Fibroblast of mammary gland (primary cell): ENCODE data around the gene CEP170.

ENCODE experiments used
- DNase-seq: peaks from one replicate; pipeline ENCODE4 v3.0.0-alpha.2; 2010; ENCODE audit warnings: low read depth
- H3K4me3 ChIP-seq: 2 replicates; pipeline ENCODE4 v1.5.1; 2011; ENCODE audit warnings: low read depth, mild to moderate bottlenecking, low read length, moderate library complexity; ENCODE audit not compliant: control insufficient read depth
- CTCF ChIP-seq: conservative IDR thresholded peaks from 2 replicates; pipeline ENCODE4 v1.5.1; 2011; ENCODE audit warnings: low read depth, low read length, inconsistent platforms; ENCODE audit not compliant: control insufficient read depth, insufficient read depth

The CEP170 gene

DNA sequence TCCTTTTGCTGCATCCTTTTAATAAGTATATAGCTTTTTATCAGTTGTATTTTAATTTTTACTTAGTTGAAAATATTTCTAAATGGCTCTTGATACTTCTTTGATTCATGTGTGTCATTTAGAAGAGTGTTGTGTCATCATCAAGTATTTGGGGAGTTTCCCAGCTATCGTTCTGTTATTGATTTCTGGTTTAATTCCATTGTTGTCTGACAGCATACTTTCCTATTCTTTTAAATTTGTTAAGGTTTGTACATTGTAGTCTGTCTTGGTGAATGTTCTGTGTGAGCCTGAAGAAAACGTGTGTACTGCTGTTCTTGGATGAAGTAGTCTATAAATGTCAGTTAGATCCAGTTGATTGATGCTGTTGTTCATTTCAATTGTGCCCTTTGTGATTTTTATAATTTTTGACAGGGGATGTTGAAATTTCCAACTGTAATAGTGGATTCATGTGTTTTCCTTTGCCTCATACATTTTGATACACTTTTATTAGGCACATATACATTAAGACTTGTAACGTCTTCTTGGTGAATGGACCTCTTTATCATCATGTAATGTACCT is 25.6 kb upstream of the CEP170 start:
- no peak for TF ChIP-seq CTCF
- no peak overlapping the region for H3K4me3 ChIP-seq
- no peak for DNase-seq

GRCh38 chr1:243275316-243275715 is 20.2 kb upstream of the CEP170 start:
- no peak overlapping the region for H3K4me3 ChIP-seq
- DNase-seq = no peak
- no peak for TF ChIP-seq CTCF

DNA sequence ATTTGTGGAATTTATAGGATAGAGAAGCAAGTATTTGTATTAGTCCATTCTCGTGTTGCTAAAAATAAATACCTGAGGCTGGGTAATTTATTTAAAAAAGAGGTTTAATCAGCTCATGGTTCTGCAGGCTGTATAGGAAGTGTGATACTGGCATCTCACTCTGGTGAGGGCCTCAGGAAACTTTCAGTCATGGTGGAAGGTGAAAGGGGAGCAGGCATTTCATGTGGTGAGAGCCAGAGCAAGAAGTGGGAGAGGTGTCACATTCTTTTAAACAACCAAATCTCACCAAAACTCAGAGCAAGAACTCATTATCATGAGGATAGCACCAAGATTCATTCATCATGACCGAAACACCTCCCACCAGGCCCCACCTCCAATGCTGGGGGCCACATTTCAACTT is 18.9 kb upstream of the CEP170 start:
- no peak for TF ChIP-seq CTCF
- H3K4me3 ChIP-seq = no peak overlapping the region
- no peak for DNase-seq

GRCh38 chr1:243273506-243273905 is 18.4 kb upstream of the CEP170 start:
- no peak for TF ChIP-seq CTCF
- no peak overlapping the region for H3K4me3 ChIP-seq
- DNase-seq = no peak

DNA sequence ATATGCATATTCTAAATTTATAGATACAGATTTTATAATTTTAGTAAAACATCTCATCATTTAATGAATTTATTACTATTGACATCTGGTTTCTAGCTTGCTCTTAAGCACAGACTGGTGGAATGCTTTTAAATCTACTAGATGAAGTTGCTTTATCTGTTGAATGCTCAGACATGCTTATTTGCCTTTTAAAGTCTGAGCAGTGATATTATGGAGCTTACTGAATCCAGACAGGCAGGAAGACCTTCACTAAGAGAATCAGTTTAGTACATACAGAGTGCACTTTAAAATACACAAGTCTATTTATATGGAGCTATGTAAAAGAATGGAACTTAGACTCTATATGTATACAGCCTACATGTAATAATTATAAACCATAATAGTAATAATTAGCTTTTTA is 17.3 kb upstream of the CEP170 start:
- DNase-seq = no peak
- no peak overlapping the region for H3K4me3 ChIP-seq
- no peak for TF ChIP-seq CTCF

DNA sequence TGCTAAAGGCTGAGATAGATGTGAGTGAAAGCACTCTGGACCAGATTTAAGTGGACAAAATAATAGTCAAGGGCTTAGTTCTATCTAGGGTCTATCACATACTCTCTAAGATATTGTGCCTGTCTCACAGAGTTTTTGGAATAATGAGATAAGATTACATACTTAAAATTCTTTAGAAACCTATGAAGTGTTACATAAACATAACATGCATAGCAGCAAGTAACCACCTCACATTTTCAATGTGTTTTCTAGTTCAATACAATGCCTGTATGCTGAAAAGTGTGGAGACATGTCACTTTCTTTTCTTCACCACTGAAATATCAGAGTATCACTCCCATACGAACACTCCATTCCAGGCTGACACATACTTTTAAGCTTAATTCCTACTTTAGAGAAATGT is 16.9 kb upstream of the CEP170 start:
- DNase-seq = no peak
- TF ChIP-seq CTCF = no peak
- H3K4me3 ChIP-seq = no peak overlapping the region
